ENCODE results near the gene CEP76. TPM values are rescaled to one million over a fixed set of nuclear protein-coding genes. Genes with fewer than 3 reads are reported as not detected.

Gene CEP76
- total and polyA plus RNA-seq, 2 donors (not counting 1 experiment from before 2014, with no cell fraction given), result 5.3 to 10.0 TPM

DNA sequence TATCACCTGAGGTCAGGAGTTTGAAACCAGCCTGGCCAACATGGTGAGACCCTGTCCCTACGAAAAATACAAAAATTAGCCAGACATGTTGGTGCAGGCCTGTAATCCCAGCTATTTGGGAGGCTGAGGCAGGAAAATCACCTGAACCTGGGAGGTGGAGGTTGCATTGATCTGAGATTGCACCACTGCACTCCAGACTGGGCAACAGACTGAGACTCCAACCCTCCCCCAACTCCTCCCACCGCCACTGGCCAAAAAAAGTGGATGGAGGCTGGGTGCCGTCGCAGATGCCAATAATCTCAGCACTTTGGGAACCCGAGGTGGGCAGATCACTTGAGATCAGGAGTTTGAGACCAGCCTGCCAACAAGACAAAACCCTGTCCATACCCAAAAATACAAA is 34.5 kb downstream of the CEP76 start:
- intact Hi-C loops (cut with micrococcal nuclease), result no loop called here
- no peaks in the 10 kb centered on the region for H4K20me1 ChIP-seq (ENCODE audit: control insufficient read depth, insufficient read depth, low read length, poor library complexity, severe bottlenecking)
- Mint-ChIP-seq H3K4me1 (no peaks in the 10 kb centered on the region), H3K4me3 (no peak overlapping the region), H3K27me3 (no peaks in the 10 kb centered on the region), H3K9me3 (ENCODE audit: insufficient read depth) (no peaks in the 10 kb centered on the region), H3K27ac (no peak overlapping the region)
- no peak overlapping the region for H2AFZ ChIP-seq (ENCODE audit: insufficient read depth, low read depth, low read length, poor library complexity, severe bottlenecking)
- peaks cover 0 to 2% of the 10 kb centered on the region in 2 experiments for H3K36me3 ChIP-seq (replicated peaks in 1 of 2; ENCODE audit: control extremely low read depth in 1 of 2, control insufficient read depth in 1 of 2, extremely low read depth in 1 of 2, insufficient read depth in 2 of 2, low read length in 1 of 2)
- H3K27me3 ChIP-seq (replicated peaks in 1 of 4; ENCODE audit: control extremely low read depth in 1 of 4, control insufficient read depth in 3 of 4, insufficient read depth in 4 of 4, low read length in 3 of 4), result no peaks in the 10 kb centered on the region
- H3K9ac ChIP-seq (ENCODE audit: low read length), result no peak overlapping the region
- no peak overlapping the region for H3K27ac ChIP-seq (ENCODE audit: low read length in 2 of 2)
- H3K79me2 ChIP-seq (ENCODE audit: control insufficient read depth, insufficient read depth, low read length), result no peaks in the 10 kb centered on the region
- DNase-seq (no peak), ATAC-seq (ENCODE audit: low read depth) (no peak)
- TF ChIP-seq EZH2 (IDR thresholded peaks at IDR 0.05; ENCODE audit: borderline replicate concordance, insufficient read depth, low read depth, low read length, poor library complexity, severe bottlenecking), result no peak
- TF ChIP-seq, protein P1, sequence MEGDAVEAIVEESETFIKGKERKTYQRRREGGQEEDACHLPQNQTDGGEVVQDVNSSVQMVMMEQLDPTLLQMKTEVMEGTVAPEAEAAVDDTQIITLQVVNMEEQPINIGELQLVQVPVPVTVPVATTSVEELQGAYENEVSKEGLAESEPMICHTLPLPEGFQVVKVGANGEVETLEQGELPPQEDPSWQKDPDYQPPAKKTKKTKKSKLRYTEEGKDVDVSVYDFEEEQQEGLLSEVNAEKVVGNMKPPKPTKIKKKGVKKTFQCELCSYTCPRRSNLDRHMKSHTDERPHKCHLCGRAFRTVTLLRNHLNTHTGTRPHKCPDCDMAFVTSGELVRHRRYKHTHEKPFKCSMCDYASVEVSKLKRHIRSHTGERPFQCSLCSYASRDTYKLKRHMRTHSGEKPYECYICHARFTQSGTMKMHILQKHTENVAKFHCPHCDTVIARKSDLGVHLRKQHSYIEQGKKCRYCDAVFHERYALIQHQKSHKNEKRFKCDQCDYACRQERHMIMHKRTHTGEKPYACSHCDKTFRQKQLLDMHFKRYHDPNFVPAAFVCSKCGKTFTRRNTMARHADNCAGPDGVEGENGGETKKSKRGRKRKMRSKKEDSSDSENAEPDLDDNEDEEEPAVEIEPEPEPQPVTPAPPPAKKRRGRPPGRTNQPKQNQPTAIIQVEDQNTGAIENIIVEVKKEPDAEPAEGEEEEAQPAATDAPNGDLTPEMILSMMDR (IDR thresholded peaks at IDR 0.05), result no peak
- H3K4me2 ChIP-seq (replicated peaks; ENCODE audit: low read depth, low read length, poor library complexity, severe bottlenecking), result no peak overlapping the region
- no peak overlapping the region for H3K4me3 ChIP-seq (ENCODE audit: control extremely low read depth in 1 of 5, extremely low read depth in 1 of 5, insufficient read depth in 1 of 5, low read depth in 2 of 5, low read length in 4 of 5)
- CTCF ChIA-PET, result no interaction called here
- H3K9me3 ChIP-seq (ENCODE audit: control extremely low read depth in 1 of 3, control insufficient read depth in 2 of 3, insufficient read depth in 1 of 3, low read length in 2 of 3), result no peaks in the 10 kb centered on the region
- no peaks in the 10 kb centered on the region for H3K4me1 ChIP-seq (ENCODE audit: control insufficient read depth in 2 of 2, insufficient read depth in 2 of 2, low read length in 2 of 2)
- POLR2A ChIA-PET, result interaction anchor here (0.6 kb wide), 1 partner anchor 826 kb away, joined by 4 read pairs; no protein-coding TSS in a partner anchor
- WGBS (ENCODE audit: insufficient coverage), result 100% methylated on average over 2 of the region's 5 CpGs

DNA sequence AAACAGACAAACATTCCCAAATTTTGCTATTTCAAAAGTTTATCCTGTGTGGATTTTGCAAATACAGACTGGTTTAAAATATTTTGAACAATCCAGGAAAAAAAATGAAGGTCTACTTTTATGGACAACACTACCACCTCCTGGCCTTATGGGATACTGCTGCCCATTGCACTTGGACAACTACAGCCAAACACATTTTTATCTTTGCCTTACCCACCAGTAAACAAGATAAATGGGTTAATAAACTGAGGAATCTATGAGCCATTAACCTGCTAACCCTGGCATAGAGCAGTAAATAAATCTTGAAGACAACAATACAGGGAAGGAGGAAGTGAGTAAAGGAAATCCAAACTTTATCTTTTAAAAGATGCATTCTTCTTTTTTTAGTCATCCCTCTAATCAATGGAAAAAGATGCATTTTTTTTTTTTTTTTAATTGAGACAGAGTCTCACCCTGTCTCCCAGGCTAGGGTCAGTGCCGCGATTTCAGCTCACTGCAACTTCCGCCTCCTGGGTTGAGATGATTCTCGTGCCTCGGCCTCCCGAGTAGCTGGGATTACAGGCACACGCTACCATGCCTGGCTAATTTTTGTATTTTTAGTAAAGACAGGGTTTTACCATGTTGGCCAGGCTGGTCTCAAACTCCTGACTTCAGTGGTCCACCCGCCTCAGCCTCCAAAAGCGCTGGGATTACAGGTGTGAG is 42.5 kb downstream of the CEP76 start:
- no peak overlapping the region for H2AFZ ChIP-seq (ENCODE audit: insufficient read depth, low read depth, low read length, poor library complexity, severe bottlenecking)
- CTCF ChIA-PET, result interaction anchor here (0.7 to 7.1 kb wide), 6 partner anchors 9 to 388 kb away, joined by 3 to 111 read pairs (median 3); no protein-coding TSS in a partner anchor
- Mint-ChIP-seq H3K9me3 (ENCODE audit: insufficient read depth) (no peaks in the 10 kb centered on the region), H3K27me3 (peaks cover 13% of the 10 kb centered on the region), H3K4me1 (peaks cover 11% of the 10 kb centered on the region), H3K27ac (no peak overlapping the region), H3K4me3 (peak overlapping the region; percentile 6)
- no peaks in the 10 kb centered on the region for H4K20me1 ChIP-seq (ENCODE audit: control insufficient read depth, insufficient read depth, low read length, poor library complexity, severe bottlenecking)
- H3K9ac ChIP-seq (ENCODE audit: low read length), result no peak overlapping the region
- WGBS (ENCODE audit: insufficient coverage), result 95% methylated on average over 7 of the region's 9 CpGs
- no peaks in the 10 kb centered on the region for H3K79me2 ChIP-seq (ENCODE audit: control insufficient read depth, insufficient read depth, low read length)
- H3K4me3 ChIP-seq (ENCODE audit: control extremely low read depth in 1 of 5, extremely low read depth in 1 of 5, insufficient read depth in 1 of 5, low read depth in 2 of 5, low read length in 4 of 5), result no peak overlapping the region
- peak; percentile 65 for DNase-seq
- no peak overlapping the region for H3K4me2 ChIP-seq (replicated peaks; ENCODE audit: low read depth, low read length, poor library complexity, severe bottlenecking)
- intact Hi-C loops (cut with micrococcal nuclease), result loop anchor here (1.0 to 5.0 kb wide), 4 partner anchors 269 to 723 kb away; partner anchors contain the start of gene AFG3L2
- no peaks in the 10 kb centered on the region for H3K36me3 ChIP-seq (replicated peaks in 1 of 2; ENCODE audit: control extremely low read depth in 1 of 2, control insufficient read depth in 1 of 2, extremely low read depth in 1 of 2, insufficient read depth in 2 of 2, low read length in 1 of 2)
- H3K27me3 ChIP-seq (replicated peaks in 1 of 4; ENCODE audit: control extremely low read depth in 1 of 4, control insufficient read depth in 3 of 4, insufficient read depth in 4 of 4, low read length in 3 of 4), result peaks cover 0 to 21% (median under 1%) of the 10 kb centered on the region in 4 experiments
- peaks cover 0 to 1% (median 0%) of the 10 kb centered on the region in 3 donors for H3K9me3 ChIP-seq (ENCODE audit: control extremely low read depth in 1 of 3, control insufficient read depth in 2 of 3, insufficient read depth in 1 of 3, low read length in 2 of 3)
- peaks cover 9 to 11% of the 10 kb centered on the region in 2 donors for H3K4me1 ChIP-seq (ENCODE audit: control insufficient read depth in 2 of 2, insufficient read depth in 2 of 2, low read length in 2 of 2)
- ATAC-seq (ENCODE audit: low read depth), result no peak
- POLR2A ChIA-PET, result no interaction called here
- H3K27ac ChIP-seq (ENCODE audit: low read length in 2 of 2), result no peak overlapping the region
- TF ChIP-seq EZH2 (IDR thresholded peaks at IDR 0.05; ENCODE audit: borderline replicate concordance, insufficient read depth, low read depth, low read length, poor library complexity, severe bottlenecking), result no peak
- TF ChIP-seq, protein P1 (IDR thresholded peaks at IDR 0.05), result peak; percentile 84

Measured in B cell (primary cell).